HG02642 (cell line): ENCODE measurements around the gene EGFR.

Source experiments
- ATAC-seq: cut with Tn5 transposase; IDR thresholded peaks from one replicate; pipeline ENCODE4 v1.9.1; 2021; ENCODE audit warnings: mild to moderate bottlenecking; ENCODE audit not compliant: unreplicated experiment, poor library complexity

EGFR gene

GRCh38 chr7:55178292-55178862 is 159.6 kb downstream of the EGFR start:
- ATAC-seq: no peak

- no peak for ATAC-seq
Measured at GRCh38 chr7:55178863-55179773, 160.3 kb downstream of the EGFR start.

DNA sequence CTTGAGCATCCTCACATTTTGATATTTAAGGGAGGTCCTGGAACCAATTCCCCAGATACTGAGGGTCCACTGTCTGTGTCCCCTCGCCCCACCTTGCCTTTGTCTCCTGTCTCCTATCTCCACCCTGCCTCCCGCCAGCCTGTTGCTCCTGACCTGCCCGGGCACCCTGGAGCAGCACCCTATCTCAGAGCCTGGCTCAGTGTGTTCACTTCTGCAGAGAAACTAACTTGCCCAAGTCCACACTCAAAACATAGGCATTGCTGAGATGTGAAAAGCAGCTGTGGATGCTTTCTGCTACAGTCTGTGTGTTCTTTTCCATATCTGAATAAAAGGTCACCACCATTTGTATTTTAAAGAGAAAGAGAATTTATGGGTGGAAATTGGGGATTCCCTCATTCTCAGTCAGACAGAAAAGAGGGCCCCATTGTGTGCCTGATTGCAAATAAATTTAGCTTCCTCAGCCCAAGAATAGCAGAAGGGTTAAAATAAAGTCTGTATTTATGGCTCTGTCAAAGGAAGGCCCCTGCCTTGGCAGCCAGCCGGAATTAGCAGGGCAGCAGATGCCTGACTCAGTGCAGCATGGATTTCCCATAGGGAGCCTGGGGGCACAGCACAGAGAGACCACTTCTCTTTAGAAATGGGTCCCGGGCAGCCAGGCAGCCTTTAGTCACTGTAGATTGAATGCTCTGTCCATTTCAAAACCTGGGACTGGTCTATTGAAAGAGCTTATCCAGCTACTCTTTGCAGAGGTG is 161.3 kb downstream of the EGFR start:
- ATAC-seq: no peak

- no peak for ATAC-seq
Measured at GRCh38 chr7:55180963-55181542, 162.2 kb downstream of the EGFR start.

GRCh38 chr7:55181762-55182161 is 162.9 kb downstream of the EGFR start:
- no peak for ATAC-seq

DNA sequence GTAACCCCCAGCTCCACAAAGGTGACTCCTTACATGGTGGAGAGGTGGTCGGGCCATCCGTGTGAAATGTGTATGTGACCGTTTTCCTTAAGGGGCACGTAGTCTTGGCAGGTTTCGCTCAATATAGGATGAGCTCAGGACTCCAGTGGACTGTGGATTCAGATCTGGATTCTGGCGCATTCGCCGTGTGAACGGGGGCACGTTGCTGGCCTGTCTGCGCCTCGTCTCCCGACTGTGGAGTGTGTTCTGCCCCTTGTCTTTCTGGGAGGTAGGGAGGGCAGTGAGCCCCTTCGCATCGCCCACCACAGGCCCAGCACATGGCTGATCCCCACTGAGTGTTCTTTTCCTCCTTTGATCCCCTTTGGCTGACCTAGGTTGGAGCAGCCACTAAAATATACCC is 165.1 kb downstream of the EGFR start:
- no peak for ATAC-seq

DNA sequence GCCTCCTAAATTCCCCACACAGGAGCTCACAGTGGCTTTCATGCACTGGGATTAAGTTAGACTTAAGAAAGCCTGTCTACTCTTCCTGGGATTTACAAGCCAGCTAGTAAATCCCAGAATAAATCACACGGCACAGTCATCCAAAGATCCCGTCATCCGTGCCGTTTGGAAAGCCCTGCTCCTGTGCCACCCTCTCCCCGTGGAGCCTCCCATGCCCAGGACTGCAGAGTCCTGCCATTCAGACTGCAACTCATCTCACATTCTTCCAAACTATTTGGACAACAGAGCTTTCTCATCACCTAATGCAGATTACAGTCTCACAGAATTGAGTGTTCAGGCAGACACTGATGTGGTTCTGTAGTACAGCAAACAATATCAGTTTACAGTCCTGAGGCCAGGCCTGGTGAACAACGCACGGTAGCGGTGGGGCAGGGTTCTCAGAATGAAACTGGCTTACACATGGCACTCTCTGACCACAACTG is 166.5 kb downstream of the EGFR start:
- no peak for ATAC-seq

GRCh38 chr7:55185941-55186609 is 167.3 kb downstream of the EGFR start:
- no peak for ATAC-seq

DNA sequence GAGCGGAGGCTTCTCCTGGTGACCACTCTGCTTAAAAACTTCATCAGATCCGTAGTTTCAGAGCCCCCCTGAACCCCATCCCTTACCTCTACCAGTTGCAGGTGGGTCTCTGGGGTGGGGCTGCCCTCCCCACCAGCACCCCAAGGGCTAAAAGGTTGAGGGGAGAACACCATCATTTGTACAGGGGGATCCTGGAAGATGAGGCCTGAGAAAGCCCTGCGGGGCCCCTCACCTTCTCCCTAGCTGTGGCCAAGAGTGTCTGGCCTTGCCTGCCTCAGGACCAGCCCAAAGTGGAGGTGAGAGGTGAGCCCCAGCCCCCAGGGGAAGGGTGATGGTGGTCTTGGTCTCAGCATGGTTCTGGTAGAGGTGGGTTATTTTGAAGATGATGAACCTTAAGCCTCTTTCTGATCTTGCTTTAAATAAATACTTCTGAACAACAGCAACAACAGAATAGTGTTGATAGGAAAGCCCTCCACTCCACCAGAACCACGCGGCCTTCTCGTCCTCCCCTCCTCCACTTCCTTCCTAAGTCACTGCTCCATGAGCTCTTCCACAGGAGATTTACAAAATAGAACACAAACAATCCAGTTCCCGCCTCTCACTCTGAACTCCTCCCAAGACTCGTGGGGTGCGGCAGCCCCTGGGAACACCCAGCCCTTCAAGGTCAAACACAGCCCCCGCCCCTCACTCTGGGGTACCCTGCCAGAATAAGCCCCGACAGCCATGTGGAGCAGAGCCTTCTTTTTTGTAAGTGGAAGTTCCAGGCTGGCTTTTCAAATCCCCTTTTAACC is 169.1 kb downstream of the EGFR start:
- no peak for ATAC-seq

DNA sequence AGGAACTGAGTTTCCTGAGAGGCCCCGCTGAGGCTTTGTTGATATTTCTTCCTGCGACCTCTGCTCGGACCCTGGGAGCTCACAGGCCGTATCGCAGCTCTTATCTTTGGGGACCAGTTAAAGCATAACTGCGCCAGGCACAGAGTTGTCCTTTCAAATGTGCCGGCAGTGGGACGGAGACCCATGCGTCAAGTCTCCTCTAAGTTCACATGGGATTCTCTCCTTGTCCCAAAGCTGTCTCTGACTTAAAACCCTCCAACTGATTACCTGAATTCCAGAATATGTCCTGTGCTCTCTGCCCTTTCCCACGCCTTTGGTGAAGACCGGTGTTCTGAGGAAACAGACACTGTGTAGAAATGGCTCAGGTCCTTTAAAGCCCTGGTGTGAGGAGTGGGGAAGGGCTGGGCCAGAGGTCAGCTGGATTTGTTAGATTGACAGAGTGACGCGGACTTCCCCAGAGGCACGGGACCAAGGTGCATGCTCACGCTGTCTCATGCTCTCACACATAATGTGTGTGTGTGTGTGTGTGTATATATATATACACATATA is 169.8 kb downstream of the EGFR start:
- no peak for ATAC-seq

GRCh38 chr7:55189146-55189766 is 170.4 kb downstream of the EGFR start:
- ATAC-seq: no peak

- ATAC-seq: no peak
Measured at GRCh38 chr7:55189878-55190436, 171.1 kb downstream of the EGFR start.

DNA sequence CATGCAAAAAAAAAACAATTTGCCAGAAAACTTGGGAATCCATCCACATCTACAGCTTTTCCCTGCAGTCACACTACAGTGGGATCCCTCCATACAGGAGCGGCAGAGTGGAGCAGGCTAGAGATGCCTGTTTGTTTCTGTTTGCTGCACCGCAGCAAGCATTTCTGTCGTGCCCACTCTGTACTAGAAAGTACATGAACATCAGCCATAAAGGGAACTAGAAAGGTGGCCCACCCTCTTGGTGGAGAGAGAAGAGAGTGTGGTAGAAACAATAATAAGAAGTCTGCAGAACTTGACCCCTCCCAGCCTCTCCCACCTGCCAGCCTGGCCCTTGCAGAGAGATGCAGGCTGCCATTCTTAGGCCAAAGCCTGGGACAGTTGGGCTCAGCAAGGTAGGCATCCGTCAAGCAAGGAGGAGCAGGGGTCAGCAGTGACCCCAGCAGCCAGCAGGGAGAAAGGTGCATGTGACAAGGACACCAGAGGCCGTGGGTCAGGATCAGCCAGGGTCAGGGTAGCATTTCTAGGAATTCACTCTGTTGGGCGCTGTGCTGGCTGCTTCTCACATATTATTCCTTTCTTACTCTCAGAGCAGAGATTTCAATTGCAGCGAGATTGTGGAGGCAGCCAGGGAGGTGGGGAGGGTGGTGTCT is 171.8 kb downstream of the EGFR start:
- ATAC-seq: no peak

DNA sequence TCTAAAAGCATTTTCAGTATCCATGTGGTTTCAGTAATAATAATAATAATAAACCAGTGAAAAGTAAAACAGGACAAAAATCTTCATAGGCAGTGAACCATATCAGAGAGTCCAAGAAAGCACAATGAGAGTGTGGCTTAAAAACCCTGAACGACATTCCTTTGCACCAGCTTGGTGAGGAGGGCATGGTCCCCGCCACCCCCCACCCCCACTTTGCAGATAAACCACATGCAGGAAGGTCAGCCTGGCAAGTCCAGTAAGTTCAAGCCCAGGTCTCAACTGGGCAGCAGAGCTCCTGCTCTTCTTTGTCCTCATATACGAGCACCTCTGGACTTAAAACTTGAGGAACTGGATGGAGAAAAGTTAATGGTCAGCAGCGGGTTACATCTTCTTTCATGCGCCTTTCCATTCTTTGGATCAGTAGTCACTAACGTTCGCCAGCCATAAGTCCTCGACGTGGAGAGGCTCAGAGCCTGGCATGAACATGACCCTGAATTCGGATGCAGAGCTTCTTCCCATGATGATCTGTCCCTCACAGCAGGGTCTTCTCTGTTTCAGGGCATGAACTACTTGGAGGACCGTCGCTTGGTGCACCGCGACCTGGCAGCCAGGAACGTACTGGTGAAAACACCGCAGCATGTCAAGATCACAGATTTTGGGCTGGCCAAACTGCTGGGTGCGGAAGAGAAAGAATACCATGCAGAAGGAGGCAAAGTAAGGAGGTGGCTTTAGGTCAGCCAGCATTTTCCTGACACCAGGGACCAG is 172.5 kb downstream of the EGFR start:
- no peak for ATAC-seq

GRCh38 chr7:55191926-55192692 is 173.3 kb downstream of the EGFR start:
- no peak for ATAC-seq

DNA sequence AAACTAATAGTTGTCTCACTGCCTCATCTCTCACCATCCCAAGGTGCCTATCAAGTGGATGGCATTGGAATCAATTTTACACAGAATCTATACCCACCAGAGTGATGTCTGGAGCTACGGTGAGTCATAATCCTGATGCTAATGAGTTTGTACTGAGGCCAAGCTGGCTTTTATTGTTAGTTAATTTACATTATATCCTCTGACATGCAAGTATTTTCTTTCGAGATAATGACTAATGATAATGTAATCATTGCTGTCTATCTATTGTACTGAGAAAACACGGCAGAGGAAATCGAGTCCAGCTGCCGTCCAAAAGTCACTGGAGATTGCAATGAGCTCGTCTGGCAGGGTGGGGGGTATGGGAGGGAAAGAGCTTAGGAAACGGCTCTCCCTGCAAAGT is 173.9 kb downstream of the EGFR start:
- no peak for ATAC-seq
